IPS DF 6.9 (cell line): ENCODE measurements around the gene MYORG.
"Not testable (repeated sequence)": the region's sequence is repeated elsewhere in the genome, so short reads cannot be mapped to it uniquely, and the experiment has no call there.

ENCODE experiments used
- DNase-seq: peaks from one replicate; pipeline ENCODE4 v3.0.0-alpha.2; 2013; ENCODE audit warnings: low read depth, low spot score
- H3K27ac ChIP-seq: one replicate; pipeline ENCODE4 v1.5.1; 2013; ENCODE audit warnings: low read length, control low read depth
- H3K27me3 ChIP-seq: 2 replicates; pipeline ENCODE4 v1.6.1; 2013; ENCODE audit warnings: mild to moderate bottlenecking, low read length; ENCODE audit not compliant: control insufficient read depth, insufficient read depth
- H3K36me3 ChIP-seq: 2 replicates; pipeline ENCODE4 v1.6.1; 2013; ENCODE audit warnings: low read length; ENCODE audit not compliant: control insufficient read depth, insufficient read depth
- H3K4me1 ChIP-seq: 2 replicates; pipeline ENCODE4 v1.6.1; 2013; ENCODE audit warnings: low read length; ENCODE audit not compliant: control insufficient read depth, insufficient read depth
- H3K4me3 ChIP-seq: 2 replicates; pipeline ENCODE4 v1.5.1; 2013; ENCODE audit warnings: mild to moderate bottlenecking, low read length
- H3K9me3 ChIP-seq: 2 replicates; pipeline ENCODE4 v1.6.1; 2013; ENCODE audit warnings: low read length, inconsistent platforms; ENCODE audit not compliant: control insufficient read depth, insufficient read depth
- WGBS: extraction: QIAGEN DNeasy Blood & Tissue Kit; methylation state at CpG from one replicate; pipeline ENCODE4 v1.1.7; 2013; ENCODE audit warnings: mixed read lengths, missing lambda C conversion rate; ENCODE audit not compliant: insufficient read length, insufficient coverage; 5-methylcytosine and 5-hydroxymethylcytosine counted together

MYORG gene

GRCh38 chr9:34369636-34370035 lies 7.1 kb downstream of the MYORG start:
- no peak overlapping the region for H3K27ac ChIP-seq
- H3K9me3 ChIP-seq = no peaks in the 10 kb centered on the region
- no CpG with 5 or more reads among the region's 4 CpGs for WGBS
- peaks cover 3% of the 10 kb centered on the region; the same call in 1 of the 2 replicates for H3K36me3 ChIP-seq
- no peaks in the 10 kb centered on the region for H3K4me1 ChIP-seq
- DNase-seq = no peak
- H3K27me3 ChIP-seq = no peaks in the 10 kb centered on the region
- no peak overlapping the region for H3K4me3 ChIP-seq

DNA sequence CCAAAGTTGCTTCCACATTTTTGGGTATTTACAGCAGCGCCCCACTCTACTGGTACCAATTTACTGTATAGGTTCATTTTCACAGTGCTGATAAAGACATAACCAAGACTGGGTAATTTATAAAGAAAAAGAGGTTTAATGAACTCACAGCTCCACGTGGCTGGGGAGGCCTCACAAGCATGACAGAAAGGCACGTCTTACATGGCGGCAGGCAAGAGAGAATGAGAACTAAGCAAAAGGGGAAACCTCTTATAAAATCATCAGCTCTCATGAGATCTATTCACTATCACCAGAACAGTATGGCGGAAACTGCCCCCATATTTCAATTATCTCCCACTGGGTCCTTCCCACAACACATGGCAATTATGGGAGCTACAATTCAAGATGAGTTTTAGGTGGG lies 7.9 kb downstream of the MYORG start:
- H3K27me3 ChIP-seq, H3K4me1 ChIP-seq, H3K27ac ChIP-seq, H3K9me3 ChIP-seq, DNase-seq, H3K4me3 ChIP-seq, H3K36me3 ChIP-seq: not testable (repeated sequence)
- WGBS = no CpG with 5 or more reads among the region's 5 CpGs

DNA sequence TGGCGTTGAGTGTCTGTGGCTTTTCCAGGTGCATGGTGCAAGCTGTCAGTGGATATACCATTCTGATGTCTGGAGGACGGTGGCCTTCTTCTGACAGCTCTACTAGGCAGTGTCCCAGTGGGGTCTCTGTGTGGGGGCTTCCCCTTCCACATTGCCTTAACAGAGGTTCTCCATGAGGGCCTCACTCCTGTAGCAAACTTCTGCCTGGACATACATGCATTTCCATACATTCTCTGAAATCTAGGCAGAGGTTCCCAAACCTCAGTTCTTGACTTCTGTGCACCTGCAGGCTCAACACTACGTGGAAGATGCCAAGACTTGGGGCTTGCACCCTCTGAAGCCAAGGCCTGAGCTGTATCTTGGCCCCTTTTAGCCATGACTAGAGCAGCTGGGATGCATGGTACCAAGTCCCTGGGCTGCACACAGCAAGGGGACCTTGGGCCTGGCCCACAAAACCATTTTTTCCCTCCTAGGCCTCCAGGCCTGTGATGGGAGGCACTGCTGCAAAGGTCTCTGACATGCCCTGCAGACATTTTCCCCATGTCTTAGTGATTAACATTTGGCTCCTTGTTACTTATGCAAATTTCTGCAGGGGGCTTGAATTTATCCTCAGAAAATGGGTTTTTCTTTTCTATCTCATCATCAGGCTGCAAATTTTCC lies 8.8 kb downstream of the MYORG start:
- H3K27me3 ChIP-seq, H3K4me1 ChIP-seq, H3K36me3 ChIP-seq, H3K9me3 ChIP-seq, H3K4me3 ChIP-seq, H3K27ac ChIP-seq, DNase-seq: not testable (repeated sequence)
- WGBS = no CpG with 5 or more reads among the region's 3 CpGs

DNA sequence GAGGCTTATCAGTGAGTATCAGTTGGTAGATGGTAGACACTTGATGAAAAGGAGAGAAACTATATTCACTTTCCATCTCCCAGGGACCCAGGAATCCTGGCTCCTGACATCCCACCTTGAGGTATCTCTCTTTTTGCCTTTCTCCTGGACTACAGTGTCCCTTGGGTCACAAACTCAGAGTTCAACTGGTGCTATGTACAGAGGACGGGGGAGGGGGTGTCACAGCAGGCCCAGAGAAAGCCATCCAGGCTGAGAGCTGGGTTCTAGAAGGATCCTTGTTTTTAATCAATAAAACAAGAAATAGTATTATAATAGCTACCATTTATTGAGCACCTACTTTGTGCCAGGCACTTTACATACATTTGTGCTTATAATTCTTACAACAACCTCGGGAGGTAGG lies 10.3 kb downstream of the MYORG start:
- H3K9me3 ChIP-seq = no peaks in the 10 kb centered on the region
- H3K4me1 ChIP-seq = peaks cover 3% of the 10 kb centered on the region; the same call in 1 of the 2 replicates
- no peaks in the 10 kb centered on the region; the same call in 1 of the 2 replicates for H3K36me3 ChIP-seq
- no peak overlapping the region for H3K27ac ChIP-seq
- no peak overlapping the region for H3K4me3 ChIP-seq
- H3K27me3 ChIP-seq = no peaks in the 10 kb centered on the region
- DNase-seq = no peak
- no CpG with 5 or more reads among the region's 2 CpGs for WGBS

DNA sequence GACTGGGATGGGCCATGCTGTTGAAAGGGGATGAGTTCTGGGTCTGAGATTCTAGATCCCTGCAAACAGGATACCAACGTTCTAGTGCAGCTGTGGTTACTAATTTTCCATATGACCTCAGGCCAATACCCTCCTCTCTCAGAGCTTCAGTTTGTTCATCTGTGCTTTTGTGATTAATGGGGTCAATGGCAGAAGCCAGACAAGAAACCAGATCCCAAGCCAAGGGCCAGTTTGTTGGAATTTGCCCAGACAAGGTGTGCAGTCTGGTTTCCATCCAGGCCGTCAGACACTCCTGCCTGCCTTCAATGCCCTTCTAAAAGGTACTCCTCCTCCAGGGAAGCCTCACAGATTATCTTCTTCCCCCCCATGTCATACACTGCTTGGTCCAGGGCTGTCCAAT lies 11.4 kb downstream of the MYORG start:
- H3K27ac ChIP-seq = no peak overlapping the region
- H3K4me1 ChIP-seq = peaks cover 3% of the 10 kb centered on the region; the same call in 1 of the 2 replicates
- no peaks in the 10 kb centered on the region for H3K36me3 ChIP-seq
- no peaks in the 10 kb centered on the region for H3K27me3 ChIP-seq
- H3K4me3 ChIP-seq = no peak overlapping the region
- H3K9me3 ChIP-seq = no peaks in the 10 kb centered on the region
- no CpG with 5 or more reads among the region's 2 CpGs for WGBS
- DNase-seq = no peak

- Histone ChIP-seq H3K27me3 (no peaks in the 10 kb centered on the region), H3K4me3 (no peak overlapping the region), H3K9me3 (no peaks in the 10 kb centered on the region), H3K27ac (no peak overlapping the region), H3K4me1 (peaks cover 3% of the 10 kb centered on the region; the same call in 1 of the 2 replicates), H3K36me3 (no peaks in the 10 kb centered on the region)
- WGBS = no CpG with 5 or more reads among the region's 13 CpGs
- DNase-seq = peak; percentile 27
Observed at GRCh38 chr9:34363619-34364351, 12.9 kb downstream of the MYORG start.

- Histone ChIP-seq H3K4me1 (peaks cover 3% of the 10 kb centered on the region; the same call in 1 of the 2 replicates), H3K27me3 (no peaks in the 10 kb centered on the region), H3K36me3 (no peaks in the 10 kb centered on the region), H3K9me3 (no peaks in the 10 kb centered on the region), H3K4me3 (no peak overlapping the region), H3K27ac (no peak overlapping the region)
- DNase-seq = no peak
- no CpG with 5 or more reads among the region's 4 CpGs for WGBS
Observed at GRCh38 chr9:34362614-34363214, 14.0 kb downstream of the MYORG start.

- not testable (repeated sequence) for H3K36me3 ChIP-seq, H3K4me1 ChIP-seq, H3K27ac ChIP-seq, DNase-seq, H3K9me3 ChIP-seq, H3K4me3 ChIP-seq, H3K27me3 ChIP-seq
- no CpG with 5 or more reads among the region's 1 CpG for WGBS
Observed at GRCh38 chr9:34352957-34353356, 23.7 kb downstream of the MYORG start.

- not testable (repeated sequence) for H3K27me3 ChIP-seq, H3K27ac ChIP-seq, H3K4me1 ChIP-seq, H3K4me3 ChIP-seq, H3K9me3 ChIP-seq, H3K36me3 ChIP-seq, DNase-seq
- WGBS = no CpG with 5 or more reads among the region's 7 CpGs
Observed at GRCh38 chr9:34352122-34352652, 24.5 kb downstream of the MYORG start.

GRCh38 chr9:34349324-34349723 lies 27.4 kb downstream of the MYORG start:
- H3K27me3 ChIP-seq = no peaks in the 10 kb centered on the region
- H3K9me3 ChIP-seq = no peaks in the 10 kb centered on the region
- no CpG with 5 or more reads among the region's 3 CpGs for WGBS
- H3K27ac ChIP-seq = no peak overlapping the region
- H3K4me3 ChIP-seq = no peak overlapping the region
- DNase-seq = no peak
- H3K36me3 ChIP-seq = no peaks in the 10 kb centered on the region
- H3K4me1 ChIP-seq = no peaks in the 10 kb centered on the region
